Stimulated activated CD8-positive, alpha-beta memory T cell treated with anti-CD3 and anti-CD28 coated beads, Interleukin-7, amount 100 ng/mL, for 4 hours (primary cell): ENCODE measurements around the gene ARAP2.

Source experiments
- DNase-seq, 2 donors: peaks; one replicate each; pipeline ENCODE4 v3.0.0-alpha.2; 2020; ENCODE audit warnings: low read depth in 2 of 2

Gene ARAP2

GRCh38 chr4:36220776-36221175 lies 23.5 kb downstream of the ARAP2 start:
- no peak for DNase-seq

GRCh38 chr4:36218121-36218520 lies 26.2 kb downstream of the ARAP2 start:
- DNase-seq, result no peak

GRCh38 chr4:36215627-36216026 lies 28.7 kb downstream of the ARAP2 start:
- DNase-seq, result no peak

GRCh38 chr4:36214735-36215485 lies 29.4 kb downstream of the ARAP2 start:
- DNase-seq, result no peak

GRCh38 chr4:36213977-36214376 lies 30.3 kb downstream of the ARAP2 start:
- no peak for DNase-seq

- no peak for DNase-seq
Measured at GRCh38 chr4:36211084-36211483, 33.2 kb downstream of the ARAP2 start.

GRCh38 chr4:36209941-36210649 lies 34.2 kb downstream of the ARAP2 start:
- no peak for DNase-seq

GRCh38 chr4:36208893-36209473 lies 35.3 kb downstream of the ARAP2 start:
- DNase-seq, result peak; percentile 8 to 14

GRCh38 chr4:36207831-36208520 lies 36.3 kb downstream of the ARAP2 start:
- DNase-seq, result no peak

GRCh38 chr4:36207367-36207766 lies 36.9 kb downstream of the ARAP2 start:
- DNase-seq, result no peak

- no peak for DNase-seq
Measured at GRCh38 chr4:36206603-36207311, 37.6 kb downstream of the ARAP2 start.

- DNase-seq, result no peak
Measured at GRCh38 chr4:36206012-36206411, 38.3 kb downstream of the ARAP2 start.

- no peak for DNase-seq
Measured at GRCh38 chr4:36198861-36199260, 45.5 kb downstream of the ARAP2 start.

GRCh38 chr4:36198068-36198808 lies 46.1 kb downstream of the ARAP2 start:
- DNase-seq, result no peak

- no peak for DNase-seq
Measured at GRCh38 chr4:36197501-36197900, 46.8 kb downstream of the ARAP2 start.

- DNase-seq, result no peak
Measured at GRCh38 chr4:36196145-36196913, 48.0 kb downstream of the ARAP2 start.

- DNase-seq, result no peak
Measured at GRCh38 chr4:36192922-36193321, 51.4 kb downstream of the ARAP2 start.

- no peak for DNase-seq
Measured at GRCh38 chr4:36189511-36190226, 54.6 kb downstream of the ARAP2 start.

GRCh38 chr4:36187723-36188333 lies 56.5 kb downstream of the ARAP2 start:
- no peak for DNase-seq
